WI38 (cell line): ENCODE data around the gene STX18.
"Not testable (repeated sequence)": the region's sequence is repeated elsewhere in the genome, so short reads cannot be mapped to it uniquely, and the experiment has no call there.

ENCODE experiments used
- H3K4me3 ChIP-seq: 2 replicates; pipeline ENCODE4 v1.5.1; 2011; ENCODE audit warnings: low read depth, mild to moderate bottlenecking, control low read depth, low read length
- CTCF ChIP-seq: IDR thresholded peaks from 2 replicates; pipeline ENCODE4 v1.5.1; 2012; ENCODE audit warnings: low read depth, mild to moderate bottlenecking, control low read depth, low read length

Gene STX18

DNA sequence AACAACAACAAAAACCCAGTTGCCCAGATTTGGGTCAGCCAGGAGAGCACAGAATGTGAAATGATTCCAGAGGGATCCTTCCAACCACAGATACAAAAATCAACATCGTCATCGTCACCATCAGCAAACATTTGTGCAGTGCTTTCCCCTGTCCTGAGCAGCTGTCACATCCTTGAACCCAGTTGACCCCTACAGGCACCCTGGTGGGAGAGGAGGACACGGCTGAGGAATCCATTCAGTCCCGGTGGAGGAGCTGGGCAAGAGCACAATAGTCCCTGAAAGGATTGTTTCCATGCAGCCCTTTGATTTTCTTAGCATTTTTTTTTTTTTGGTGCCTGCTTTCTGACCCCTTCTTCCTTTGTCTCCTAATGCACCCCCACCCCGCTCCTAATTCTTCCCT, 37.1 kb upstream of the STX18 start:
- TF ChIP-seq CTCF = no peak
- H3K4me3 ChIP-seq = no peak overlapping the region

DNA sequence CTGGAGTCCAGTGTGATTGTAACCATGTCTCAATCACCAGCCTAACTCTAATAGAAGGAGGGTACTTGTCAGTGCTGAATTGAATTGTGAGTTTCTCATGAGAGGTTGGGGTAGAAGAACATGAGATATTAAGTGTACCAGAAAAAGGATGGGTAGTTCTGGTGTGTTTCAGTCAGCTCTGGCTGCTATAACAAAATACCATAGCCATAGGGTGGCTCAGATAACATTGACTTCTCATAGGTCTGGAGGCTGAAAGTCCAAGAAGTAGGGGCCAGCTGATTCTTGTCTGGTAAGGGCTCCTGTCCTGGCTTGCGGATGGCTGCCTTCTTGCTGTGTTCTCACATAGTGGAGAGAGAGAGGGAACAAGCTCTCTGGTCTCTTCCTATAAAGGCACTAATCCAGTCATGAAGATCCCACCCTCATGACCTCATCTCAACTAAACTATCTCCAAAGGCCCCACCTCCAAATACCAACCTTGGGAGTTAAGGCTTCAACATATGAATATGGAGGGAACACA, 35.6 kb upstream of the STX18 start:
- no peak for TF ChIP-seq CTCF
- no peak overlapping the region for H3K4me3 ChIP-seq

DNA sequence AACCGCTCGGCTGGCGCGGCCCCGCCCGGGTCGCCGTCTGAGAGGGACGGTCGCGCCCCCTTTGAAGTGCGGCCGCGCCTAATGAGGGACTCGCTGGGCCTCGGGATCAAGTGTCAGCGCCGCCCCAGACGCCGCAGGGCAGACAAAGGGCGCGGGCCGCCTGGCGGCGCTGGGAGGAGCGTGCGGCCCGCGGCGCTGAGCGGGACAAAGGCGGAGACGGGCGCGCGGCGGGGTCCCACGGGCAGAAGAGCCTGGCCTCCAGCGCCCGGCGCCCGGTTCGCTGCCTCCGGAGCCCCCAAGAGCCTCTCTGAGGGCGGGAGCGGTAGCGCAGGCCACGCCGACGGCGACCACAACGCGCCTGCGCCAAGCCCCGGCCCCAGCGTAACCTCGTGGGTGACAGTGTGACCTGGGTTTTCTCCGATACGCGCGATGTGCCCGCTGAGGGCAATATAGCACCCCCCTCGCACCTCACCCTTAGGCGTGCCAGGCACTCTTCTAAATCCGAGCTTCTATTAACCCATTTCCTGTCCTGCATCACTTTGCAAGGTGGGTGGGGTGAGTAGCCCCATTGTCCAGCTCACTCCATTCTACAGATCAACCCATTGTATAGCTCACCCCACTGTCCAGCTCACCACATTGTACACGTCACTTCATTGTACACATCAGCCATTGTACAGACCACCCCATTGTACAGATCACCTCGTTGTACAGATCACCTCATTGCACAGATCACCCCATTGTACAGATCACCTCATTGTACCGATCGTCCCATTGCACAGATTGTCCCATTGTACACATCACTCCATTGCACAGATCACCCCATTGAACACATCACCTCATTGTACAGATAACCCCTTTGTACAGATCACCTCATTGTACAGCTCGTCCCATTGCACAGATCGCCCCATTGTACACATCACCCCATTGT, 33.7 kb upstream of the STX18 start:
- TF ChIP-seq CTCF = peak; percentile 26
- H3K4me3 ChIP-seq = peak overlapping the region; percentile 64

GRCh38 chr4:4574792-4575191, 32.9 kb upstream of the STX18 start:
- H3K4me3 ChIP-seq = peak overlapping the region; percentile 64
- TF ChIP-seq CTCF = no peak

- H3K4me3 ChIP-seq = no peak overlapping the region
These were observed 32.2 kb upstream of the STX18 start for GRCh38 chr4:4574052-4574451.

GRCh38 chr4:4572821-4573220, 31.0 kb upstream of the STX18 start:
- H3K4me3 ChIP-seq = no peak overlapping the region
- TF ChIP-seq CTCF = no peak

More at GRCh38 chr4:4574052-4574451, 32.2 kb upstream of the STX18 start:
- TF ChIP-seq CTCF = no peak

DNA sequence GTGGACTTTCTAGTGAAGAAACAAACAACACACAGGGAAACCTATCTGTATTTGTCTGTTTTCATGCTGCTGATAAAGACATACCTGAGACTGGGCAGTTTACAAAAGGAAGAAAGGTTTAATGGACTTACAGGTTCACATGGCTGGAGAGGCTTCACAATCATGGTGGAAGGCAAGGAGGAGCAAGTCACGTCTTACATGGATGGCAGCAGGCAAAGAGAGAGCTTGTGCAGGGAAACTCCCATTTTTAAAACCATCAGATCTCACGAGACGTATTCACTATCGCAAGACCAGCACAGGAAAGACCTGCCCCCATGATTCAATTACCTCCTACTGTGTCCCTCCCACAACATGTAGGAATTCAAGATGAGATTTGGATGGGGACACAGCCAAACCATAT, 28.0 kb upstream of the STX18 start:
- not testable (repeated sequence) for H3K4me3 ChIP-seq
